Ectodermal cell (in vitro differentiated cells): ENCODE data around the gene PHTF1.

Source experiments
- H3K27ac ChIP-seq: 2 replicates; pipeline ENCODE4 v1.7.0; 2013; ENCODE audit warnings: mild to moderate bottlenecking, low read depth, low read length; ENCODE audit not compliant: insufficient read depth, poor library complexity, severe bottlenecking
- H3K27me3 ChIP-seq: 2 replicates; pipeline ENCODE4 v1.7.0; 2013; ENCODE audit warnings: mild to moderate bottlenecking, low read length; ENCODE audit not compliant: insufficient read depth, control insufficient read depth, poor library complexity, severe bottlenecking
- H3K36me3 ChIP-seq: one replicate; pipeline ENCODE4 v1.7.0; 2013; ENCODE audit warnings: low read length; ENCODE audit not compliant: control insufficient read depth, insufficient read depth
- H3K4me1 ChIP-seq: one replicate; pipeline ENCODE4 v1.7.0; 2013; ENCODE audit warnings: low read length; ENCODE audit not compliant: control insufficient read depth, insufficient read depth
- H3K4me3 ChIP-seq: 2 replicates; pipeline ENCODE4 v1.7.0; 2013; ENCODE audit warnings: low read depth, low read length, control low read depth; ENCODE audit not compliant: insufficient read depth
- H3K9me3 ChIP-seq: 2 replicates; pipeline ENCODE4 v1.7.0; 2013; ENCODE audit warnings: mild to moderate bottlenecking, low read length, moderate library complexity; ENCODE audit not compliant: control insufficient read depth
- WGBS, 2 experiments: methylation state at CpG; one replicate each; pipeline ENCODE4 v1.1.7; 2013; ENCODE audit warnings: missing lambda C conversion rate in 2 of 2; 5-methylcytosine and 5-hydroxymethylcytosine counted together

The PHTF1 gene

GRCh38 chr1:113672491-113672890 lies 86.8 kb downstream of the PHTF1 start:
- Histone ChIP-seq H3K36me3 (no peaks in the 10 kb centered on the region), H3K4me1 (no peaks in the 10 kb centered on the region), H3K9me3 (no peaks in the 10 kb centered on the region), H3K27me3 (no peaks in the 10 kb centered on the region), H3K4me3 (no peak overlapping the region), H3K27ac (no peak overlapping the region)
- WGBS, 2 experiments: 95 to 96% methylated on average over 2 to 4 of the region's 4 CpGs

GRCh38 chr1:113670650-113671049 lies 88.6 kb downstream of the PHTF1 start:
- WGBS, 2 experiments: 94 to 95% methylated on average over 1 of the region's 1 CpG
- no peaks in the 10 kb centered on the region for H3K9me3 ChIP-seq
- H3K4me3 ChIP-seq: no peak overlapping the region
- no peak overlapping the region for H3K27ac ChIP-seq
- H3K36me3 ChIP-seq: no peaks in the 10 kb centered on the region
- no peaks in the 10 kb centered on the region for H3K4me1 ChIP-seq
- H3K27me3 ChIP-seq: no peaks in the 10 kb centered on the region

GRCh38 chr1:113669988-113670387 lies 89.3 kb downstream of the PHTF1 start:
- no peaks in the 10 kb centered on the region for H3K36me3 ChIP-seq
- 41 to 50% methylated on average over 1 of the region's 1 CpG for WGBS, 2 experiments
- no peaks in the 10 kb centered on the region for H3K27me3 ChIP-seq
- no peak overlapping the region for H3K27ac ChIP-seq
- no peaks in the 10 kb centered on the region for H3K4me1 ChIP-seq
- no peaks in the 10 kb centered on the region for H3K9me3 ChIP-seq
- no peak overlapping the region for H3K4me3 ChIP-seq

- Histone ChIP-seq H3K9me3 (no peaks in the 10 kb centered on the region), H3K4me3 (no peak overlapping the region), H3K36me3 (no peaks in the 10 kb centered on the region), H3K4me1 (no peaks in the 10 kb centered on the region), H3K27me3 (no peaks in the 10 kb centered on the region), H3K27ac (no peak overlapping the region)
- 94 to 96% methylated on average over 2 of the region's 2 CpGs for WGBS, 2 experiments
Measured at GRCh38 chr1:113666126-113666525, 93.2 kb downstream of the PHTF1 start.

GRCh38 chr1:113665071-113665470 lies 94.2 kb downstream of the PHTF1 start:
- Histone ChIP-seq H3K4me1 (no peaks in the 10 kb centered on the region), H3K4me3 (no peak overlapping the region), H3K27me3 (no peaks in the 10 kb centered on the region), H3K36me3 (no peaks in the 10 kb centered on the region), H3K9me3 (no peaks in the 10 kb centered on the region), H3K27ac (no peak overlapping the region)

GRCh38 chr1:113663165-113663951 lies 95.9 kb downstream of the PHTF1 start:
- Histone ChIP-seq H3K27me3 (no peaks in the 10 kb centered on the region), H3K4me1 (peaks cover 9% of the 10 kb centered on the region), H3K9me3 (no peaks in the 10 kb centered on the region), H3K4me3 (no peak overlapping the region), H3K27ac (no peak overlapping the region), H3K36me3 (no peaks in the 10 kb centered on the region)
- 79 to 98% methylated on average over 4 of the region's 5 CpGs for WGBS, 2 experiments

- no CpG with 5 or more reads among the region's 1 CpG for whole genome bisulfite sequencing, 2 experiments
- no peaks in the 10 kb centered on the region for H3K36me3 ChIP-seq
- H3K4me1 ChIP-seq: peaks cover 9% of the 10 kb centered on the region
- H3K27me3 ChIP-seq: no peaks in the 10 kb centered on the region
- no peak overlapping the region for H3K27ac ChIP-seq
- H3K9me3 ChIP-seq: no peaks in the 10 kb centered on the region
- H3K4me3 ChIP-seq: no peak overlapping the region
Measured at GRCh38 chr1:113662101-113662500, 97.2 kb downstream of the PHTF1 start.

GRCh38 chr1:113660088-113660487 lies 99.2 kb downstream of the PHTF1 start:
- Histone ChIP-seq H3K27me3 (no peaks in the 10 kb centered on the region), H3K4me1 (peaks cover 9% of the 10 kb centered on the region), H3K36me3 (no peaks in the 10 kb centered on the region), H3K9me3 (no peaks in the 10 kb centered on the region), H3K27ac (no peak overlapping the region), H3K4me3 (no peak overlapping the region)
- WGBS, 2 experiments: 91 to 95% methylated on average over 2 to 3 of the region's 3 CpGs

- peaks cover 9% of the 10 kb centered on the region for H3K4me1 ChIP-seq
- H3K27ac ChIP-seq: no peak overlapping the region
- no peaks in the 10 kb centered on the region for H3K27me3 ChIP-seq
- no peak overlapping the region for H3K4me3 ChIP-seq
- H3K9me3 ChIP-seq: no peaks in the 10 kb centered on the region
- WGBS, 2 experiments: 88 to 91% methylated on average over 4 of the region's 4 CpGs
- H3K36me3 ChIP-seq: no peaks in the 10 kb centered on the region
Measured at GRCh38 chr1:113659556-113659955, 99.7 kb downstream of the PHTF1 start.

GRCh38 chr1:113659035-113659434 lies 100.3 kb downstream of the PHTF1 start:
- Histone ChIP-seq H3K27ac (no peak overlapping the region), H3K36me3 (no peaks in the 10 kb centered on the region), H3K9me3 (no peaks in the 10 kb centered on the region), H3K27me3 (no peaks in the 10 kb centered on the region), H3K4me1 (peaks cover 9% of the 10 kb centered on the region), H3K4me3 (no peak overlapping the region)
- WGBS, 2 experiments: 92 to 94% methylated on average over 9 of the region's 9 CpGs
